Smooth muscle cell (in vitro differentiated cells): ENCODE results near the gene SLC46A3. TPM values are rescaled to one million over a fixed set of nuclear protein-coding genes. Genes with fewer than 3 reads are reported as not detected.

Experiments
- DNase-seq: peaks from one replicate; lab custom pipeline; 2025; ENCODE audit not compliant: unreplicated experiment; lab: John Stamatoyannopoulos, UW
- H2AFZ ChIP-seq: fragments of 200-600 bp; sonication (generic); 2 replicates; pipeline ENCODE4 v1.6.0; 2016; ENCODE audit warnings: antibody characterized with exemption, low read depth, mild to moderate bottlenecking
- H3F3A ChIP-seq: fragments of 200-600 bp; sonication (generic); 2 replicates; pipeline ENCODE4 v1.6.0; 2017; ENCODE audit warnings: antibody characterized with exemption, low read depth
- H3K27ac ChIP-seq: fragments of 200-600 bp; sonication (generic); 2 replicates; pipeline ENCODE4 v1.5.1; 2016; ENCODE audit warnings: low read depth, mild to moderate bottlenecking
- H3K27me3 ChIP-seq: fragments of 200-600 bp; sonication (generic); 2 replicates; pipeline ENCODE4 v1.6.1; 2016; ENCODE audit warnings: low read depth, mild to moderate bottlenecking
- H3K36me3 ChIP-seq: fragments of 200-600 bp; sonication (generic); 2 replicates; pipeline ENCODE4 v1.5.1; 2016; ENCODE audit warnings: low read depth
- H3K4me1 ChIP-seq: fragments of 200-600 bp; sonication (generic); 2 replicates; pipeline ENCODE4 v1.5.1; 2016; ENCODE audit warnings: low read depth
- H3K4me2 ChIP-seq: fragments of 200-600 bp; sonication (generic); 2 replicates; pipeline ENCODE4 v1.6.0; 2016; ENCODE audit warnings: mild to moderate bottlenecking
- H3K4me3 ChIP-seq: fragments of 200-600 bp; sonication (generic); 2 replicates; pipeline ENCODE4 v1.5.1; 2016; ENCODE audit warnings: mild to moderate bottlenecking
- H3K79me2 ChIP-seq: fragments of 200-600 bp; sonication (generic); 2 replicates; pipeline ENCODE4 v1.6.0; 2016; ENCODE audit warnings: low read depth, mild to moderate bottlenecking
- H3K9ac ChIP-seq: fragments of 200-600 bp; sonication (generic); 2 replicates; pipeline ENCODE4 v1.6.0; 2016; ENCODE audit warnings: low read depth
- H3K9me3 ChIP-seq: fragments of 200-600 bp; sonication (generic); replicated peaks from 2 replicates; pipeline ENCODE4 v1.5.1; 2016; ENCODE audit warnings: low read depth
- H4K20me1 ChIP-seq: fragments of 200-600 bp; sonication (generic); 2 replicates; pipeline ENCODE4 v1.6.0; 2016; ENCODE audit warnings: low read depth
- CTCF ChIP-seq: fragments of 200-600 bp; sonication (generic); IDR thresholded peaks from 2 replicates; pipeline ENCODE4 v1.5.1; 2017; ENCODE audit warnings: borderline replicate concordance, mild to moderate bottlenecking, antibody characterized with exemption; ENCODE audit not compliant: insufficient read depth, poor library complexity, severe bottlenecking
- WGBS: methylation state at CpG from one replicate; pipeline ENCODE4 v1.1.7; 2016; ENCODE audit warnings: low lambda C conversion rate; 5-methylcytosine and 5-hydroxymethylcytosine counted together
- polyA plus RNA-seq: library from polyadenylated mRNA; unstranded; fragments of >200 nt; fragmentation: Nextera tagmentation; extraction: Ambion mirVana; gene quantifications from 2 replicates; pipeline ENCODE4 v1.2.1, GENCODE V29; 2016
- total RNA-seq: library from RNA; depleted of rRNA; stranded (reverse); fragments of >200 nt; gene quantifications from 2 replicates; pipeline ENCODE4 v1.2.3, GENCODE V29; 2014

Gene SLC46A3
- total and polyA plus RNA-seq, 2 experiments from 2014 or later = 11.2 to 20.2 TPM

- Histone ChIP-seq H2AFZ (peak overlapping the region; percentile 42), H3K27me3 (no peaks in the 10 kb centered on the region), H4K20me1 (no peaks in the 10 kb centered on the region), H3K4me3 (peak overlapping the region; percentile 35), H3K4me1 (peaks cover 9% of the 10 kb centered on the region), H3F3A (peaks cover 16% of the 10 kb centered on the region), H3K27ac (peak overlapping the region; percentile 100), H3K9ac (peak overlapping the region; percentile 47), H3K79me2 (peaks cover 39% of the 10 kb centered on the region), H3K9me3 (no peaks in the 10 kb centered on the region), H3K4me2 (peak overlapping the region; percentile 85), H3K36me3 (peaks cover 2% of the 10 kb centered on the region)
- no peak for TF ChIP-seq CTCF
- no peak for DNase-seq
- WGBS = 8% methylated on average over 8 of the region's 8 CpGs
Measured at GRCh38 chr13:28716511-28716910, 2.3 kb downstream of the SLC46A3 start.

GRCh38 chr13:28714651-28715050 lies 4.1 kb downstream of the SLC46A3 start:
- Histone ChIP-seq H3K9me3 (no peaks in the 10 kb centered on the region), H3K4me1 (peaks cover 9% of the 10 kb centered on the region), H3F3A (peaks cover 16% of the 10 kb centered on the region), H3K36me3 (peaks cover 2% of the 10 kb centered on the region), H3K4me2 (no peak overlapping the region), H3K27ac (no peak overlapping the region), H4K20me1 (no peaks in the 10 kb centered on the region), H2AFZ (no peak overlapping the region), H3K9ac (no peak overlapping the region), H3K4me3 (no peak overlapping the region), H3K79me2 (peaks cover 40% of the 10 kb centered on the region), H3K27me3 (no peaks in the 10 kb centered on the region)
- no peak for DNase-seq
- WGBS = 86% methylated on average over 1 of the region's 1 CpG
- no peak for TF ChIP-seq CTCF

- no peak overlapping the region for H2AFZ ChIP-seq
- H3F3A ChIP-seq = peaks cover 13% of the 10 kb centered on the region
- no peaks in the 10 kb centered on the region for H4K20me1 ChIP-seq
- 90% methylated on average over 4 of the region's 4 CpGs for WGBS
- no peak overlapping the region for H3K9ac ChIP-seq
- no peaks in the 10 kb centered on the region for H3K4me1 ChIP-seq
- peaks cover 21% of the 10 kb centered on the region for H3K79me2 ChIP-seq
- H3K4me3 ChIP-seq = no peak overlapping the region
- H3K4me2 ChIP-seq = no peak overlapping the region
- no peak for DNase-seq
- H3K27me3 ChIP-seq = no peaks in the 10 kb centered on the region
- TF ChIP-seq CTCF = no peak
- peaks cover 2% of the 10 kb centered on the region for H3K36me3 ChIP-seq
- no peaks in the 10 kb centered on the region for H3K9me3 ChIP-seq
- H3K27ac ChIP-seq = no peak overlapping the region
Measured at GRCh38 chr13:28710161-28710560, 8.6 kb downstream of the SLC46A3 start.
